Hematopoietic multipotent progenitor cell treated with erythropoietin and hydrocortisone succinate and interleukin-3 and kit ligand, for 4 days (in vitro differentiated cells): Measurements from ENCODE around the gene RAI1.
A peak's percentile ranks its signal among the peaks of the same experiment; 100 is the strongest.

ENCODE experiments used
- DNase-seq: peaks from one replicate; pipeline ENCODE4 v3.0.0-alpha.2; 2015

The RAI1 gene

DNA sequence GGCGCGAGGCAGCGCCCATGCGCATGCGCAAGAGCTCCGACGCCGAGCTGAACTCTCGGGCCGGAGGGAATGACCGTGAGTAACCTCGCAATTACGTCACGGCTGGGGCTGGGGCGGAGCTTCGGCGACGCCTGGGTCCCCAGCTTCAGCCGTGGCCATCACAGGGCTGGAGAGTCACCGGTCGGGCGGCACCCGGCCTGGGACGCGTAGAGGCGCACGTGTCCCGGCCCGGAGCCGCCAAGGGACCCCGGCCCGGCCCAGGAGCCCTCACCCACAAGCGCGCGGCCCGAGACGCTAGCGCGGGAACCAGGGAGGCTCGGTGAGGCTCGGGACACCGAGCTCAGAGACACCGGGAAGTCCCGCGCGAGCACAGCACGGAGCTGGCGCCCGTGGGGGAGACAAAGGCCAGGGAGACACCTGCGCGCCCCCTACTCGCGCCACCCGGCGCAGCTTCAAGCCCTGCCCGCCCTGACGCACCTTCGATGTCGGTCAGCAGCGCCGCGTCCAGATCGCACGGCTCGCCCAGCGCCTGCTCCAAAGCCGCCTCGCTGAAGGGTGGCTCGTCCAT, 155.1 kb downstream of the RAI1 start:
- DNase-seq = peak; percentile 98

GRCh38 chr17:17836818-17837379, 155.6 kb downstream of the RAI1 start, which contains the start of gene SREBF1:
TSS of gene SREBF1 (minus strand) at chr17:17836986. CDS start at chr17:17836817, 169 bp downstream.
- peak; percentile 79 for DNase-seq

GRCh38 chr17:17837380-17837821, 156.1 kb downstream of the RAI1 start:
- no peak for DNase-seq

DNA sequence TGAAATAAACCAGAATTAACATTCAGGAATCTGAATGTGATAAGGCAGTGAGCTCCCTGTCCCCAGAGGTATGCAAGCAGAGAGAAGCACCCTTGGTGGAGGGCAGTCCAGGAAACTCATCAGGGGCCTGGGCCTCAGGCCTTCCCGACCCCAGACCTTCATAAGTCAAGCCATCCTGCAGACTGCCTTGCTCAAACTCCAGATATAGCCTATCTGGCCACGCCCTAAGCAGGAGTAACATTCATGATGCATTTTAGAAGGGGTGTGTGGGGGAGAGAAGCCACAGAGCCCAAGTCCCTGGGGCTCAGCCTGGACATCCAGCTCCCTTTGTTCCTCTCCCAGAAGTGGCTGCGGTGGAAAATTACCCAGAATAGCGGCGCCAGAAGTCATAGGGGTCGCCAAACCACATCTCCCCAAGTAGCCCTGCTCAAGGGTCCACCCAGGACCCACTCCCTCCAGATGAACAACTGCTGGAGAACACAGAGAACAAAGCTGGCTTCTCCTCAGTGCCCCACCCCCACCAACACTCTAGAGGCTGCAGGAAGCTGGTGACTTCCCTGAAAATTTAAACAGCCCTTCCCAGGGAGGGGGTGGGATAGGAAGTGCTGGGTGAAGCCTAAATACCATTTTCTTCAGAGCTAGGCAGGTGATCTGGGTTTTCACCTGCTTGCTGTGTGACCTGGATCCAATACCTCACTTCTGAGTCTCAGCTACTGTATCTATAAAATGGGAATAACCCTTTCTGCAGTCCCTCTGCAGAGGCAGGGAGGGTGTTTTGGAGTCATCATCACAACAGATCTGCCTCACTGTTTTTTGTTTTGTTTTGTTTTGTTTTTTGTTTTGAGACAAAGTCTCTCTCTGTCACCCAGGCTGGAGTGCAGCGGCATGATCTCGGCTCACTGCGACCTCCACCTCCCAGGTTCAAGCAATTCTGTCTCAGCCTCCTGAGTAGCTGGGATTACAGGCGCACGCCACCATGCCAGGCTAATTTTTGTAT, 157.0 kb downstream of the RAI1 start:
- peak; percentile 71 for DNase-seq

GRCh38 chr17:17839791-17840707, 158.8 kb downstream of the RAI1 start:
- DNase-seq = peak; percentile 95

DNA sequence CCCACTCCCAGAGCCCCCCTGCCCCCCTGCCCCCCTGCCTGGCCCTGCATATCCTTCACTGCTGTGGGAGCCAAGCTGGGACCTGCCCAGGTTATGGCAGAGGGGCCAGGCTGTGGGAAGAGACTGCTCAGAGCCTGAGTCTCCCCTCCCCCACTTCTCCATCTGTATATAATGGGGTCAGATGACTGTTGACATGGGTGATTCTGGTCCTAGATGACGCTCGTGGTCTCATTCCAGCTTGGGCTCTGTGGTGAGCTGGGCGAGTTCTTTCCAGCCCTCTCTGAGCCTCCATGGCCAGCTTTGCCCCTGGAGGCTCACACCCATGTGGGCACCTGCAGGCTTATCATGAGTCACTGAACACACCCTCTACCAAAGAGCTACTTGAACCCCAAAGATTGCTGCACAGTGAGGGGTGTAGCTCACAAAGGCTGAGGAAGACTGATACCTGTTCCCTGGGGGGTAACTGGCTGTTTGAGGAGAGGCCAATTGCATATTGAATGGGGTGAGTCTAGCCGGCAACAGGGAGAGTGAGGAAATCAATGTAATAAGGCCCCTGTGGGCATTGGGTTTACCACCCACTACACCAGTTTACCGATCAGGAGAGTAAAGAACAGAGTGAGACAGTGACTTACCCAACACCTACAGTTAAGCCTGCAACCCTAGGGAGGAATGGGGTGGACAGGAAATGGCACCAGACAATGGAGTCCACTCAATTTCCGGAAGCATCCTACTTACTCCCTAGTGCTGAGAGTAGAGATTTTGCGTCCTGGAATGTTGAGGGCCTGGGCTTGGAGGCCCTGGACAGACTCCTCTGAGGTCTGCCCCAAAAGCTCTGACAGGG, 159.7 kb downstream of the RAI1 start:
- peak; percentile 70 for DNase-seq

DNA sequence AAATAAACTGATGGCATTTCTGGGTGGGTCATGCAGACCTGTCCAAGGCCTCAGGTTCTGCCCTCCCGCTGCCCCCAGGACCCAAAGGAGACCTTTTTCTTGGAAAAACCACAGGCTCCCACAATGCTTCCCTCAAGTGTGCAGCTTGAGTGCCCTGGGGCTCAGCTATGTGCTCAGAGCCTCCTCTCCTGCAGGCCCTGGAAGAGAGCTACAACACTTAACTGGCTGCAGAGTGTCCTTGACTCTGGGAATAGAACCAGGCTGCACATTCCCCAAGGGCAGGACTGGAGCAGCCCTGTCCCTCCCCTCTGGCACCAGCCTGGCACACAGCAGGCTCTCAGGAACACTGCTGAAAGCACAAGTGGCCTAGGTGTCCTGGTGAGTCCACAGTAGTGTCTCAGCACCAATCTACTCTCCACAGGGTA, 160.4 kb downstream of the RAI1 start:
- no peak for DNase-seq

DNA sequence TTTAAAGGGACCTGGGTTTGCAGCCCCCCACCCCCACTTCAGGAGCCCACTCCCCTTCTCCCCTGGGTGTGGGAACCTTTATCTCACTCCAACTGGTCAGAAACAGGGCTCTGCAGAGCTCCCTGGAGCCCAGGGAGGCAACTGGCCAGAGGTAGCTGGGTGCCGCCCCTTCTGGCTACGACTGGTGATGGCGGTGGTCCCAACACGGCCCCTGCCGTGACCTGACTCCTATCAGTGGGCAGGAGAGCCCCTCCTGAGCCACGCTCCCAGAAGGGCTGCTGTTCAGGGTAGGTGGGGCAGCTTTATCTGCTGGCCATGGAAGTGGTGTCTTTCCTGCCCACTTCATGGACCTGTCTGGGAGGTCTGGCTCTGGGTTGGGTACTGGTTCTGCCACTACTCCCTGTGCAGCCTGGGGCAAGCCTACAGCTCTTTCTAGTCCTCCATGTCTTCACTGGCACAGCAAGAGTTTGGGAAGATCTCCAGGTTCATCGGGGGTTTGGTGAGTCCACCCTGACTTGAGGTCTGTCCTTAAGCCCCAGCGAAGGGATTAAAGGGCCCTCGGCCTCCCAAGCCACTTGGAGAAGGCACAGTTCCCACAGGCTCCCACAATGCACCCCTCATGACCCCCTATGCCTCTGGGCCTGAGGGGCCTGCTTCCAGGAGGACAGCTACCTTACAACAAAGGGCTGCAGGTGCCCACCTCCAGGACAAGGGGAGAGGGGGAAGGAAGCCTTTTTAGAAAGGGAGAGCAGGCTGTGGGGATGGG, 161.0 kb downstream of the RAI1 start:
- DNase-seq = no peak

DNA sequence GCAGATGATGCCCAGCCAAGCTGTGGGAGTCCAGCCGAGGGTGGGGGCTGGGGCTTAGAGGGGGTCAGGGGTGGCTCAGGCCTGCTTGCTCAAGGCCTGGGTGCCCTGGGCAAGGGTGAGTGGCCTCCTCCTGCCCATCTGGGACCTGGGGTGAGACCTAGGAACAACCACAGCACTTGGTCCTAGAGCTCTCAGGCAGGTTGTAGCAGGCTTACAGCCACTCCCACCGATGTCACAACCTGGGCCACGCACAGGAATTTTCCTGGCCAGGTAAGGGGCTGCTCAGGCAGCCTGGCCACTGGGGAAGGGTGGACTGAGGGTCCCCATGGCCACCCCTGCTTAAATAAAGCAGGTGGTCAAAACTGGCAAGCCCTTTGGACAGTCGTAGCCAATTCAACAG, 161.8 kb downstream of the RAI1 start:
- DNase-seq = no peak

DNA sequence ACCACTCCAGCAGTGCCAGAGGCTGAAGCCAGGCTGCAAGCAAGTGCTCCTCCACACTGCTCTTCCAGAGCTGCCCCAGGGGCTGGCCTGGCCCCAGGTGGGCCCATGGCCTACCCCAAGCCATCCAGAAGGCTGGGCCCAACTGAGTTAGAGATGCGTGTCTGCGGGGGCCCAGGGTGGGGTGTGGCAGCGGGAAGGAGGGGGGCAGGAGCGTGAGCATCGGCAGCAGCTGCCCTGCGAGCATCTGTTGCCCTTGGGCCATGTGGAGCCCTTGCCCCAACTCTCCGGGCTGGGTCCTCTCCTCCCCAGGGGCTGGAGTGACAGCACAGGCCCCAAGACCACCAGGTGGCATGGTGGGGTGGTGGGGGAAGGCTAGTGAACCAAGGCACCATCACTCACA, 162.8 kb downstream of the RAI1 start:
- no peak for DNase-seq

DNA sequence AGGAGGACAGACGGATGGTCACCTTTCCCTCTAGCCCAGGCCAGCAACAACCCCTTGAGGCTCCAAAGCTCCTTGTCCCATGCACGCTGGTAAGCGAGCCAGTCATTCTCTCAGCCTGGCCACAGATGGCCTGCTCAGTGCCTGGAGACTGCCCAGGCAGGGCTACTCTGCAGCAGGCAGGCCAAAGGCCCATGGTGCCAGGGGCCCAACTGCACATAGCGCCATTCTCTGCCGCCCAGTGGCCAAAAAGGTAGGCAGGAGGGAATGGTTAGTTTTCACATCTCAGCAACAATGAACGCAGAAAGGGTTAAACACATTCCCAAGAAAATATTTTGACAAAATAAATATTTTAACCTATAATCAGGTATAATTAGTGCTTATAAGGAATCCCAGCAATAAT, 163.2 kb downstream of the RAI1 start:
- no peak for DNase-seq

DNA sequence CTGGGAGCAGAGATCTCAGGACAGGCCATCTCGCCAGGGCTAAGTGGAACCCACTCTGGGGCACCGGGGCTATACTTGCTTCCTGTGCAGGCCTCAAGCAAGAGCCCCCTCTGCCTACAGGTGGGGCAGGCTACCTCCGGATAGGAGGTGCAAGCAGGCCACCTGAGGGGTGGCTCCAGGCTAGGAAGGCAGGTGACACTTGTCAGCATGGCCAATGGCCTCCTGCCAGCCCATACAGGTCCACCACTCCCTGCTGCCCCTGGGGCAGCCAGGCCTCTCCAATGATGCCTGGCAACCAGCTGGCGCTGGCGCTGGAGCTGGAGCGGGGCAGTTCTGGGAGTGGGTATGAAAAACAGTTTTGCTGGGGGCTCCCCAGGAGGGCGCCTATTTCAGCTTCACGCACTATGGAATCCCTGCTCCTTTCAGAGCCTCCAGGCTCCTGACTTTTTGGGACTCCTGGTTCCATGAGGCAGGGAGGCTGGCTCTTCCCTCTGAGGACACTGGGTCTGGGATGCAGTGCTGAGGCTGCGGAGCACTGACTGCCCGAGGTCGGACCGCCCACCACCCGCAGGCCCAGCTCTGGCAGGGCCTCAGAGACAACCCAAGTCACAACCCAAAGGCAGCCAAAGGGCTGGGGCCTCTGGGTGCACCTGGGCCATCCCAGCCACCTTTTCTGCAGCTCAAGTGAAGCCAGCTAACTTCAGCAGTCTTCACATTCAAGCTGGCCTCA, 164.0 kb downstream of the RAI1 start:
- no peak for DNase-seq

GRCh38 chr17:17846003-17846402, 164.7 kb downstream of the RAI1 start:
- no peak for DNase-seq

DNA sequence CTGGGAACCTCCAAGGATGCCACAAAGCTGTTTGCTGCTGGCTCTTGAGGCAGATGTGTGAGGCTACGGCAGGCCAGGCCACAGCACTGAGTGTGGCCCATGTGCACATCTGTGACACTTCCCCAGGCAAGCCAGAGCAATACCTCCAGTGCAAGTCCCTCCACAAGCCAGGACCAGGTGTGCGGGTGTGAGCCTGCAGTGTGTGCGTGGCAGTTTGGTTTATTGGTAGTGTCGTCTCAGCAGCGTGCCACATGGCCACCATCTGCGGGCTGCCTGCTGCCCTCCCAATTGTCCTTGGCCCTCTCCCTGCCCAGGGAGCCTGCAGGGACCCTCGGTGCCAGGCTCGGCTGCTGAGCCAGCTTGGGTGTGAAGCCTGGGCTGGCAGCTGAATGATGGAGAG, 165.4 kb downstream of the RAI1 start:
- DNase-seq = no peak

DNA sequence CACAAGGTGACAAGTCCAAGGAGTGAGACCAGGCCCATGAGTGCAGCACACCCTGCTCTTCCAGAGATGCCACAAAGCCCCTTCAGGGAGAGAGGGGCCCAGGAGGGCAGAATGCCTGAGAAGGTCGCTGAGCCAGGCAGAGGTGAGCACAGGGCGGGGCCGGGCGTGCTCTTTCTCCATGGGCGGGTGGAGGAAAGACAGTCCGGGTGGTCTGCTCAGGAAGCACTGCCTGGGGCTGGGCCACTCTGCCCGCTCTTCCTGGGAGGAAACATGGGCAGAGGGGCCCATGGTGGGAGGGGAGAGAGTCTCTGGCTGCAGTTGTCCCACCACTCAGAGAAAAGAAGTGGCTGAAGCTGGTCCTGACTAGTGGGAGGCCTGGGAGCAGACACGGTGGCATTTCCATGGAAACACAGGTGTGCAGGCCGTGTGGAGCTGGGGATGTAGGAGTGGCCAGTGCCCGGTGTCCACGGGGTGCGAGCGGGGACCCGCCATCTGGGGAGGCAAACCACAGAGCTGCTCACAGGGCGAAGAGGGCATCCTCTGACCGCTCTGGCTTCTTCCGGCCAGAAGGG, 165.9 kb downstream of the RAI1 start:
- DNase-seq = no peak

DNA sequence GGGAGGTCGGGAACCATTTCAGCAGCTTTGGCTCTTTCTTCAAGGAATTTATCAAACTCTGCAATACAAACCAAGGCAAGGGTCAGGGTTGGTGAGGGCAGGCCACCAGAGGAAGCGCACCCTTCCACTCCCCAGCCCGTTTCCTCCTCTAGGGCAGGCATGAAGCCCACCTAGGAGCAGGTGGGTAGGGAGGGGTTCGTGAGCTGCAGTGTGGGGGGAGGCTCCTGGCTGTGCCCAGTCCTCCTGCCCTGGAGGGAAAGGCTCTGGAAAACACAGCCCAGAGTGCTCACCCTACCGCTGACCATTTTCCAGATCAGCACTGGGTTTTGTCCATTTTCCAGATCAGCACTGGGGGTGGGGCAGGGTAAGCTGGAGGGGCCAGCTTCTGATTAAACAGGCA, 166.5 kb downstream of the RAI1 start:
- DNase-seq = no peak

DNA sequence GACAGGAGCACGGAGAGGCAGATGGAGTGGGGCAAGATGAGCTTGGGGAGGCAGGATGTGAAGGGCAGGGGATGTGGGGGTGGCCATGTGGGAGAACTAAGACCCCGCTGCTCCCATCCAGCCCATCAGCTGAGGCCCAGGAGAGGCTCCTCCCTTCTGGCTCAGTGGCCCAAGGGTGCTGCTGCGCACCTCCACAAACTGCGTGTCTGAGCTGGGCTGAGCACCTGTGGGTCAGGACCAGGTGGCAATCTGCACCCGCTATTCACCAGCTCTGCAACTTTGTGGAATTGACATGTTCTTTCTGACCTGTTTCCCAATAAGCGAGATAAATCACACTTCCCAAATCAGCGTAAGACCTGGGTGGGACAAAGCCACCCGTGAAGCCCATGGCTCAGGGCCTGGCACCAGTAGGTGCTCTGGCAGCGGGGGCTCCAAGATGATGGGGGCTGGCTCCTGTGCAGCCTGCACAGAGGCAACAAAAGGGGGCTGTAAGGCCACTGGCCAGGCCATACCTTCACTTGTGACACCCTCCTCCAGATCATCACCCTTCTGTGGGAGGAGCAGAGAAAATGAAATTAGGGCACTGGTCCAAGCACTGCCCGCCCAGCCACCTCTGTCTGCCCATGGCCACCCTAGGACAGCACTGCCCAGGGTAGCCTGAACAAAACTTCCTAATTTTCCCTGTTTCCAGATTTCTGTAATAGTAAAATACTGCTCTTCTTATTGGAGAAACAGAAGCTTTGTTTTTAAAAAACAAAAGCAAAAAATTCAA, 167.2 kb downstream of the RAI1 start:
- DNase-seq = no peak

DNA sequence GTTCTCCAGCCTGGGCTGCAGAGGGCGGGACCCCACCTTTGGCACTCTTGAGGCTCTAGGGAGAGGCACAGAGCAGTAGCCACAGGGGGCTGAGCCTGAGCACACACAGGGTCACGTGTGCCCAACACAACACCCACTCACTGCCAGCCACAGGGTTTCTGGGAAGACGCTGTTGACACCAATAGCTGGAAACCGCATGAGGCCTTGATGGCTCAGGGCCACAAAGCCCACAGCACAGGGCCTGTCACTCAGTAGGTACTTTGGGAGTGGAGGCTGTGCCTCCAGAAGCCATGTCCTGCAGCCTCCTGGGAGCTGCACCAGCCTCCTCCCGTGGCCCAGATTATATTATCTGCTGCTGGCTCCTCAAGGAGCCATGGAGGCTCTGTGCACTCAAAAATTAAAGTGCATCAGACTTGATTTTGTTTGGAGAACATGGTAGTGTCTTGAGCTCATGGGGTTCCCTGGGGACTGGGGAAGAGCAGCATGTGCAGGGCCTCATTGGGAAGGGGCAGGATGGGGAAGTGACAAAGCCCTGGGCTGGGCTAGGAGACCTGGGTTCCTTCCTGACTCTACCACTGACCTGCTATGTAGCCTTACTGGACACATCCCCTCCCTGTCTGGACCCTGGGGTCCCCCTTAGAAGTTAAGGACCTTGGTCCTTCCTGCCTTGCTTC, 168.0 kb downstream of the RAI1 start:
- DNase-seq = peak; percentile 96
